Measurements from ENCODE around the gene YY1AP1. TPM values are rescaled to one million over a fixed set of nuclear protein-coding genes. Genes with fewer than 3 reads are reported as not detected.
A peak's percentile ranks its signal among the peaks of the same experiment; 100 is the strongest.

Gene YY1AP1
- total RNA-seq, 1 experiment from 2014 or later: 57.5 TPM

DNA sequence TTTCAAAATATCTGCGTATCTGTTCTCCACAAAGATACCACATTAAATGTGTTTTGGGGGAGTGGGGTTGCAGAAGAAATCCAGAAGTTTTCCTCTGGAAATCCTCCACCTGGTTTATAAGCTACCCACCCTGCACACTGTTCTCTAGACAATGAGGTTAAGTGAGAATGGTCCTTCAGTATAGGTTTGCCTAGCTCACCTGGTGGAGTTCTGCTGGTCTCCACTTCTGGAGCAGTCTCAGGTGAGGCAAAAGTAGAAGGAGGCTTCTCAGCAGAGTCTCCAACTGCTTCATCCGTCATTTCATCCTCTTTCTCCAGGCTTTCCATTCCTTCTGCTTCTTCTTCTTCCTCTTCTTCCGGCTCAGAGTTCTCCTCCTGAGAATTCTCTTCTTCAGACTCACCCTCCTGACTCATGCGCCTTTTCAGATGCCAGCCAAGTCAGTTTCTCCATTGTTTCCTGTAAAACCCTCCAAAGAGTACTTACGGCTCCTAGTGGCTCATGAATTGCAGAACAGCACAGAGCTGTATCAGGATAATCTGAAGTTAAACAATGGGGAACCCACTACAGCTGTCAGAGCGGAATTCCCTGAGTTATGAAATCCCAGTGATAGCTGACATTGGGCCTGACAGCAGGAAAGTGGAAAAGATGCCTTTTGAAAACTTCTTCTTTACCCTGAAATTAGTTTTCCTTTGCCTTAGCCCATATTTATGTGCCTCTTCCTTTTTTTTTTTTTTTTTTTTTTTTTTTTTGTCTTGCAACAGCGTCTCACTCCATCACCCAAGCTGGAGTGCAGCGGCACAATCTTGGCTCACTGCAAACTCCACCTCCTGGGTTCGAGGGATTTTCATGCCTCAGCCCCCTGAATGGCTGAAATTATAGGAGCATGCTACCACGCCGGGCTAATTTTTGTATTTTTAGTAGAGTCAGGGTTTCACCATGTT, 40.1 kb downstream of the YY1AP1 start:
- no peak overlapping the region for H3K9ac ChIP-seq (ENCODE audit: extremely low read depth, insufficient read length, low read length)
- no peak overlapping the region for H3T11ph ChIP-seq (ENCODE audit: low read length)
- H3K18ac ChIP-seq (ENCODE audit: insufficient read length, low read depth, low read length): no peak overlapping the region
- no peak overlapping the region for H3K4ac ChIP-seq (ENCODE audit: low read depth, low read length)
- no peak overlapping the region for H2BK12ac ChIP-seq (ENCODE audit: insufficient read length, low read depth, low read length)
- no peaks in the 10 kb centered on the region for H3K79me1 ChIP-seq (ENCODE audit: insufficient read depth, low read depth, low read length, poor library complexity, severe bottlenecking)
- H4K8ac ChIP-seq (replicated peaks; ENCODE audit: insufficient read length, low read depth, low read length): no peak overlapping the region
- H2BK15ac ChIP-seq (ENCODE audit: low read depth, low read length): no peak overlapping the region
- peak overlapping the region in 1 of 3 experiments; percentile 62; a peak in 3 of 7 replicates for H3K27ac Mint-ChIP-seq
- no peaks in the 10 kb centered on the region for H3K27me3 ChIP-seq (ENCODE audit: insufficient read depth, low read length)
- WGBS (ENCODE audit: extremely low coverage, insufficient read length, low lambda C conversion rate): no CpG with 5 or more reads among the region's 11 CpGs
- H3K4me1 ChIP-seq (ENCODE audit: insufficient read depth, low read length): no peaks in the 10 kb centered on the region
- H3K36me3 Mint-ChIP-seq (ENCODE audit: insufficient read depth in 1 of 3, low read depth in 3 of 3): peaks cover 0 to 11% (median 2%) of the 10 kb centered on the region in 3 experiments; a peak in 6 of 7 replicates
- H3K23ac ChIP-seq (ENCODE audit: insufficient read length, low read depth, low read length): no peak overlapping the region
- no peak overlapping the region for H2BK20ac ChIP-seq (ENCODE audit: low read depth, low read length, poor library complexity, severe bottlenecking)
- H4K20me1 ChIP-seq (ENCODE audit: control insufficient read depth, insufficient read depth, insufficient read length): no peaks in the 10 kb centered on the region
- H2AK5ac ChIP-seq (ENCODE audit: insufficient read length, low read length): no peak overlapping the region
- no peaks in the 10 kb centered on the region for H3K23me2 ChIP-seq (ENCODE audit: insufficient read length, low read depth, low read length, poor library complexity, severe bottlenecking)
- H3K4me2 ChIP-seq (ENCODE audit: insufficient read depth, insufficient read length, low read length): no peak overlapping the region
- H3K56ac ChIP-seq (ENCODE audit: insufficient read length, low read depth, low read length): no peak overlapping the region
- H3K9me3 Mint-ChIP-seq: peaks cover 6 to 16% of the 10 kb centered on the region in 2 experiments
- no peak overlapping the region for H2BK120ac ChIP-seq (ENCODE audit: low read depth, low read length, poor library complexity, severe bottlenecking)
- H2BK5ac ChIP-seq (ENCODE audit: insufficient read length, low read length): no peak overlapping the region
- no peak overlapping the region for H2AFZ ChIP-seq (ENCODE audit: low read length)
- peaks cover 8 to 13% of the 10 kb centered on the region in 2 experiments for H3K4me1 Mint-ChIP-seq
- DNase-seq: peak; percentile 40
- H3K4me3 Mint-ChIP-seq: peak overlapping the region in 1 of 2 experiments; percentile 34; a peak in 2 of 5 replicates
- no peak overlapping the region for H4K91ac ChIP-seq (ENCODE audit: insufficient read length, low read depth, low read length)
- TF ChIP-seq, protein P1, sequence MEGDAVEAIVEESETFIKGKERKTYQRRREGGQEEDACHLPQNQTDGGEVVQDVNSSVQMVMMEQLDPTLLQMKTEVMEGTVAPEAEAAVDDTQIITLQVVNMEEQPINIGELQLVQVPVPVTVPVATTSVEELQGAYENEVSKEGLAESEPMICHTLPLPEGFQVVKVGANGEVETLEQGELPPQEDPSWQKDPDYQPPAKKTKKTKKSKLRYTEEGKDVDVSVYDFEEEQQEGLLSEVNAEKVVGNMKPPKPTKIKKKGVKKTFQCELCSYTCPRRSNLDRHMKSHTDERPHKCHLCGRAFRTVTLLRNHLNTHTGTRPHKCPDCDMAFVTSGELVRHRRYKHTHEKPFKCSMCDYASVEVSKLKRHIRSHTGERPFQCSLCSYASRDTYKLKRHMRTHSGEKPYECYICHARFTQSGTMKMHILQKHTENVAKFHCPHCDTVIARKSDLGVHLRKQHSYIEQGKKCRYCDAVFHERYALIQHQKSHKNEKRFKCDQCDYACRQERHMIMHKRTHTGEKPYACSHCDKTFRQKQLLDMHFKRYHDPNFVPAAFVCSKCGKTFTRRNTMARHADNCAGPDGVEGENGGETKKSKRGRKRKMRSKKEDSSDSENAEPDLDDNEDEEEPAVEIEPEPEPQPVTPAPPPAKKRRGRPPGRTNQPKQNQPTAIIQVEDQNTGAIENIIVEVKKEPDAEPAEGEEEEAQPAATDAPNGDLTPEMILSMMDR (conservative IDR thresholded peaks at IDR 0.05): peak; percentile 61
- no peak overlapping the region for H4K5ac ChIP-seq (ENCODE audit: insufficient read length, low read depth, low read length)
- H3K27ac ChIP-seq (ENCODE audit: insufficient read length, low read depth, low read length): peak overlapping the region; percentile 38
- no peaks in the 10 kb centered on the region for H3K79me2 ChIP-seq (ENCODE audit: insufficient read depth, low read length)
- no peak overlapping the region for H3K14ac ChIP-seq (ENCODE audit: insufficient read depth, low read length)
- H3K9me3 ChIP-seq (ENCODE audit: control insufficient read depth, low read depth, low read length): peaks cover 10% of the 10 kb centered on the region
- H3K27me3 Mint-ChIP-seq (ENCODE audit: low read depth): no peaks in the 10 kb centered on the region; the same call in 1 of the 2 replicates

All from H9 (cell line).